Epithelial cell of proximal tubule (primary cell): ENCODE results near the gene PIEZO2. TPM values are rescaled to one million over a fixed set of nuclear protein-coding genes. Genes with fewer than 3 reads are reported as not detected.

ENCODE experiments used
- DNase-seq: peaks from one replicate; pipeline ENCODE4 v3.0.0-alpha.2; 2011; ENCODE audit warnings: low read depth
- H3K4me3 ChIP-seq: 2 replicates; pipeline ENCODE4 v1.5.1; 2011; ENCODE audit warnings: low read depth, mild to moderate bottlenecking, low read length
- total RNA-seq: library from RNA; depleted of rRNA; stranded (reverse); fragments of >200 nt; gene quantifications from 2 replicates; pipeline ENCODE4 v1.2.3, GENCODE V29; 2015
- TF ChIP-seq, protein P1 (sequence below): conservative IDR thresholded peaks from 2 replicates; pipeline ENCODE4 v1.5.1; 2012; ENCODE audit warnings: low read depth, mild to moderate bottlenecking, low read length

PIEZO2 gene
- total RNA-seq, 1 donor from 2014 or later: 7.5 TPM

DNA sequence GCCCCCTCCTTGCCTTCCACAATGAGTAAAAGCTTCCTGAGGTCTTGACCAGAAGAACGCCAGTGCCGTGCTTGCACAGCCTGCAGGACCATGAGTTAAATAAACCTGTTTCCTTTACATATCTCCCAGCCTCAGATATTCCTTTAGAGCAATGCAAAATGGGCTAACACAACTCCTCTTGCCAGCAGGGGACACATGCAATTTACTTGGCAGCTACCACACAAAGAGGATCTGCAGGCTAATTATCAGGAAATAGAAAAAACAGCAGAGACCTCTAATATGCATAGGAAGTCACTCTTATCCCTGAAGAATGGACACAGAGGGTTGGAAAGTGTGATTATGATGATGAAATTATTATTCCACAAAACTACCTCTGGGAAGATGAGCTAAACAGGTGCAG lies 114.0 kb downstream of the PIEZO2 start:
- DNase-seq: no peak
- TF ChIP-seq, protein P1, sequence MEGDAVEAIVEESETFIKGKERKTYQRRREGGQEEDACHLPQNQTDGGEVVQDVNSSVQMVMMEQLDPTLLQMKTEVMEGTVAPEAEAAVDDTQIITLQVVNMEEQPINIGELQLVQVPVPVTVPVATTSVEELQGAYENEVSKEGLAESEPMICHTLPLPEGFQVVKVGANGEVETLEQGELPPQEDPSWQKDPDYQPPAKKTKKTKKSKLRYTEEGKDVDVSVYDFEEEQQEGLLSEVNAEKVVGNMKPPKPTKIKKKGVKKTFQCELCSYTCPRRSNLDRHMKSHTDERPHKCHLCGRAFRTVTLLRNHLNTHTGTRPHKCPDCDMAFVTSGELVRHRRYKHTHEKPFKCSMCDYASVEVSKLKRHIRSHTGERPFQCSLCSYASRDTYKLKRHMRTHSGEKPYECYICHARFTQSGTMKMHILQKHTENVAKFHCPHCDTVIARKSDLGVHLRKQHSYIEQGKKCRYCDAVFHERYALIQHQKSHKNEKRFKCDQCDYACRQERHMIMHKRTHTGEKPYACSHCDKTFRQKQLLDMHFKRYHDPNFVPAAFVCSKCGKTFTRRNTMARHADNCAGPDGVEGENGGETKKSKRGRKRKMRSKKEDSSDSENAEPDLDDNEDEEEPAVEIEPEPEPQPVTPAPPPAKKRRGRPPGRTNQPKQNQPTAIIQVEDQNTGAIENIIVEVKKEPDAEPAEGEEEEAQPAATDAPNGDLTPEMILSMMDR: no peak

GRCh38 chr18:11034884-11035283 lies 114.5 kb downstream of the PIEZO2 start:
- TF ChIP-seq, protein P1: no peak
- no peak for DNase-seq
- H3K4me3 ChIP-seq: no peak overlapping the region

More for the DNA sequence above, 114.0 kb downstream of the PIEZO2 start:
- H3K4me3 ChIP-seq: no peak overlapping the region

DNA sequence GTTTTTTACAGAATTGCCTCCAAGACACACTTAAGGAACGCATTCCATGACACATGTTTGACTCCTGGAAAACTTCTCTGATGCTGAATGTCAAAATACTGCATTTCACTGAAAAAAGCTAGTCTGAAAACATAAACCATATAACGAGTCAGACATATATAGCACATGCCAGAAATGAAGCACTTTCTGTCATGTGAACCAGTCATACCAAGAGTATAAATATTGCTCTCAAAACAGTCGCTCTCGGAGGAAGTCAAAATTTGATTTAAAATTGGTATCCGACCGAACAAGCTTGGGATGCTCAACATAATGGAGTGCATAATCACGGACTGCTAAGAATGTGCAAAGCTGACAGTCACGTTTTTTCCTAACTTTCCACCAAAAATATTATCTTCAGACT lies 115.9 kb downstream of the PIEZO2 start:
- no peak overlapping the region for H3K4me3 ChIP-seq
- TF ChIP-seq, protein P1: no peak
- DNase-seq: no peak

- TF ChIP-seq, protein P1: no peak
- no peak for DNase-seq
- no peak overlapping the region for H3K4me3 ChIP-seq
Measured at GRCh38 chr18:11031966-11032365, 117.4 kb downstream of the PIEZO2 start.

GRCh38 chr18:11029021-11029420 lies 120.3 kb downstream of the PIEZO2 start:
- no peak for DNase-seq
- no peak overlapping the region for H3K4me3 ChIP-seq
- TF ChIP-seq, protein P1: no peak

- H3K4me3 ChIP-seq: no peak overlapping the region
- DNase-seq: no peak
- TF ChIP-seq, protein P1: no peak
Measured at GRCh38 chr18:11027862-11028261, 121.5 kb downstream of the PIEZO2 start.

- no peak for DNase-seq
- H3K4me3 ChIP-seq: no peak overlapping the region
- TF ChIP-seq, protein P1: no peak
Measured at GRCh38 chr18:11025671-11026070, 123.7 kb downstream of the PIEZO2 start.
